GM10266 (cell line): ENCODE measurements around the gene ACER2.
A peak's percentile ranks its signal among the peaks of the same experiment; 100 is the strongest.

Experiments
- DNase-seq: peaks from one replicate; pipeline ENCODE4 v3.0.0; 2012; ENCODE audit errors: extremely low spot score
- CTCF ChIP-seq: IDR thresholded peaks from 2 replicates; pipeline ENCODE4 v1.5.1; 2012; ENCODE audit warnings: mild to moderate bottlenecking, low read depth; ENCODE audit not compliant: control insufficient read depth, insufficient read depth; ENCODE audit errors: missing control alignments

Gene ACER2

GRCh38 chr9:19440823-19441580 is 32.2 kb downstream of the ACER2 start:
- no peak for DNase-seq
- TF ChIP-seq CTCF, result no peak

- TF ChIP-seq CTCF, result no peak
- peak; percentile 61 for DNase-seq
These were observed 32.9 kb downstream of the ACER2 start for GRCh38 chr9:19441730-19442129.

GRCh38 chr9:19442240-19442639 is 33.4 kb downstream of the ACER2 start:
- no peak for TF ChIP-seq CTCF
- DNase-seq, result no peak

- DNase-seq, result no peak
- TF ChIP-seq CTCF, result no peak
These were observed 36.6 kb downstream of the ACER2 start for GRCh38 chr9:19445452-19445851.

GRCh38 chr9:19446361-19446861 is 37.6 kb downstream of the ACER2 start:
- no peak for DNase-seq
- TF ChIP-seq CTCF, result no peak

GRCh38 chr9:19451240-19452087 is 42.7 kb downstream of the ACER2 start:
- TF ChIP-seq CTCF, result no peak
- DNase-seq, result no peak
